CD14-positive monocyte (primary cell): ENCODE results near the gene NOTCH2NLA. TPM values are rescaled to one million over a fixed set of nuclear protein-coding genes. Genes with fewer than 3 reads are reported as not detected.
"Not testable (repeated sequence)": the region's sequence is repeated elsewhere in the genome, so short reads cannot be mapped to it uniquely, and the experiment has no call there.

ENCODE experiments used
- DNase-seq, 3 donors: peaks; one replicate each; pipeline ENCODE4 v3.0.0-alpha.2; 2011 to 2022
- H2AFZ ChIP-seq: 2 replicates; pipeline ENCODE4 v1.6.0; 2012; ENCODE audit warnings: mild to moderate bottlenecking, low read depth, low read length, inconsistent platforms; ENCODE audit not compliant: insufficient read depth, poor library complexity, severe bottlenecking
- H3K27ac ChIP-seq, 2 donors: 1 replicate in 1 of 2; 2 replicates in 1 of 2; pipeline ENCODE4 v1.5.1; 2012 to 2013; ENCODE audit warnings: low read length in 2 of 2, control low read depth in 1 of 2, inconsistent platforms in 1 of 2, low read depth in 1 of 2, mild to moderate bottlenecking in 1 of 2
- H3K27me3 ChIP-seq, 2 donors: one replicate each; pipeline versions ENCODE4 v1.6.0 to v1.6.1; 2011 to 2013; ENCODE audit warnings: low read length in 2 of 2; ENCODE audit not compliant: control insufficient read depth in 2 of 2, insufficient read depth in 2 of 2
- H3K36me3 ChIP-seq, 2 donors: replicated peaks in 1 of 2; 1 replicate in 1 of 2; 2 replicates in 1 of 2; pipeline versions ENCODE4 v1.5.1 to v1.6.1; 2012 to 2013; ENCODE audit warnings: low read length in 2 of 2, control low read depth in 1 of 2, inconsistent platforms in 1 of 2, mild to moderate bottlenecking in 1 of 2; ENCODE audit not compliant: insufficient read depth in 2 of 2, control insufficient read depth in 1 of 2
- H3K4me1 ChIP-seq, 2 donors: 1 replicate in 1 of 2; 2 replicates in 1 of 2; pipeline versions ENCODE4 v1.5.1 to v1.6.1; 2012 to 2013; ENCODE audit warnings: low read length in 2 of 2, control low read depth in 1 of 2, inconsistent platforms in 1 of 2, mild to moderate bottlenecking in 1 of 2, moderate library complexity in 1 of 2; ENCODE audit not compliant: insufficient read depth in 2 of 2, control insufficient read depth in 1 of 2
- H3K4me2 ChIP-seq: replicated peaks from 2 replicates; pipeline ENCODE3; 2012; ENCODE audit warnings: low read length, moderate library complexity, mild to moderate bottlenecking; ENCODE audit not compliant: poor library complexity, severe bottlenecking; ENCODE audit errors: extremely low read depth
- H3K4me3 ChIP-seq, 3 experiments: fragments of 200-600 bp in 1 of 3; sonication (generic) in 1 of 3; replicated peaks in 1 of 3; 1 replicate in 2 of 3; 2 replicates in 1 of 3; pipeline ENCODE4 v1.5.1; 2011 to 2013; ENCODE audit warnings: low read length in 3 of 3, mild to moderate bottlenecking in 3 of 3, control low read depth in 2 of 3, low read depth in 2 of 3, inconsistent platforms in 1 of 3, moderate library complexity in 1 of 3
- H3K79me2 ChIP-seq: 2 replicates; pipeline ENCODE4 v1.6.0; 2012; ENCODE audit warnings: mild to moderate bottlenecking, control low read depth, inconsistent platforms, low read length, moderate library complexity; ENCODE audit not compliant: insufficient read depth
- H3K9ac ChIP-seq: 2 replicates; pipeline ENCODE4 v1.6.0; 2017; ENCODE audit warnings: low read length, mild to moderate bottlenecking; ENCODE audit not compliant: insufficient read depth, poor library complexity, severe bottlenecking
- H3K9me3 ChIP-seq, 2 donors: replicated peaks in 1 of 2; 1 replicate in 1 of 2; 2 replicates in 1 of 2; pipeline versions ENCODE4 v1.5.1 to v1.6.1; 2012 to 2013; ENCODE audit warnings: low read length in 2 of 2, control low read depth in 1 of 2; ENCODE audit not compliant: control insufficient read depth in 1 of 2, insufficient read depth in 1 of 2
- H4K20me1 ChIP-seq: 2 replicates; pipeline ENCODE4 v1.6.0; 2012; ENCODE audit warnings: mild to moderate bottlenecking, low read length, control low read depth, moderate library complexity; ENCODE audit not compliant: insufficient read depth
- H3K27ac Mint-ChIP-seq, 7 donors: one replicate each; pipeline ENCODE4 v1.8.0; 2020; ENCODE audit warnings: mild to moderate bottlenecking in 7 of 7, mixed read lengths in 7 of 7, moderate library complexity in 6 of 7, inconsistent platforms in 2 of 7
- H3K27me3 Mint-ChIP-seq, 3 donors: one replicate each; pipeline ENCODE4 v1.8.0; 2021 to 2022; ENCODE audit warnings: low read depth in 3 of 3, mild to moderate bottlenecking in 3 of 3, mixed read lengths in 3 of 3, moderate library complexity in 3 of 3, inconsistent platforms in 1 of 3
- H3K36me3 Mint-ChIP-seq, 2 donors: one replicate each; pipeline ENCODE4 v1.8.0; 2020; ENCODE audit warnings: mixed read lengths in 2 of 2, inconsistent platforms in 1 of 2, mild to moderate bottlenecking in 1 of 2
- H3K4me1 Mint-ChIP-seq: one replicate; pipeline ENCODE4 v1.8.0; 2020; ENCODE audit warnings: mild to moderate bottlenecking, mixed read lengths
- H3K4me3 Mint-ChIP-seq, 2 donors: one replicate each; pipeline ENCODE4 v1.8.0; 2020; ENCODE audit warnings: mild to moderate bottlenecking in 2 of 2, mixed read lengths in 2 of 2, moderate library complexity in 1 of 2
- H3K9me3 Mint-ChIP-seq, 7 donors: one replicate each; pipeline ENCODE4 v1.8.0; 2020 to 2022; ENCODE audit warnings: mixed read lengths in 7 of 7, mild to moderate bottlenecking in 6 of 7, moderate library complexity in 6 of 7, inconsistent platforms in 2 of 7
- WGBS: methylation state at CpG from one replicate; pipeline ENCODE4 v1.1.5; 2013; ENCODE audit warnings: missing lambda C conversion rate; ENCODE audit not compliant: insufficient coverage; 5-methylcytosine and 5-hydroxymethylcytosine counted together
- intact Hi-C, 2 donors: fragments of 100-400 bp; cut with micrococcal nuclease; formaldehyde crosslinking; loops; one replicate each; pipeline versions ENCODE4 v1.15.0 to v1.15.1; 2023
- polyA plus RNA-seq, 3 donors: library from polyadenylated mRNA; depleted of rRNA in 1 of 3; unstranded in 2 of 3; stranded (reverse) in 1 of 3; fragments of 300-500 nt in 2 of 3; fragments of >200 nt in 1 of 3; fragmentation: Illumina TruSeq in 2 of 3; gene quantifications; 1 replicate in 2 of 3; 2 replicates in 1 of 3; pipeline ENCODE4 v1.2.3, GENCODE V29; 2012 to 2021

NOTCH2NLA gene
- polyA plus RNA-seq, 3 donors, result 40.4 to 58.0 (median 57.6) TPM

DNA sequence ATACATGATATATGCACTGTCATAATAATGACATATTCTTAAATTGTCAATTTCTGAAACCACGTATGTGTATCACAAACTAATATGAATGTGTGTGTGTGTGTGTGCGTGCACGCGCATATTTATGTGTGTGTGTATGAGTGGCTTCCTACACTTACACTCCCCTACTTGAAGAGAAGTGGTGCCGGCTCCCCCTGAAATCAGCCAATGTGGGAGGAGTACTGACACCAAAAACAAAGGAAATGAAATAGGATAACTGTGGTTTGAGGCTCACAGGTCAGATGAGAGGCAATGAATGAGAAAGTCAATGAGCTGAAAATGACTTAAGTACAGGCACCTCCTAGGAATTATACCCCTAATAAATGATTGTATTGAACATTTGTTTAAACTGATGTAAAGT, 44.4 kb upstream of the NOTCH2NLA start:
- H3K4me1 ChIP-seq, H3K4me1 Mint-ChIP-seq, DNase-seq, H3K9me3 ChIP-seq, H3K9ac ChIP-seq, H3K4me3 Mint-ChIP-seq, H3K4me3 ChIP-seq, H3K9me3 Mint-ChIP-seq, H3K27ac Mint-ChIP-seq, H3K79me2 ChIP-seq, H3K27me3 Mint-ChIP-seq, H3K4me2 ChIP-seq, H3K27ac ChIP-seq, H3K36me3 ChIP-seq, H3K36me3 Mint-ChIP-seq, H4K20me1 ChIP-seq, H2AFZ ChIP-seq, H3K27me3 ChIP-seq, intact Hi-C loops: not testable (repeated sequence)
- WGBS, result no CpG with 5 or more reads among the region's 5 CpGs

DNA sequence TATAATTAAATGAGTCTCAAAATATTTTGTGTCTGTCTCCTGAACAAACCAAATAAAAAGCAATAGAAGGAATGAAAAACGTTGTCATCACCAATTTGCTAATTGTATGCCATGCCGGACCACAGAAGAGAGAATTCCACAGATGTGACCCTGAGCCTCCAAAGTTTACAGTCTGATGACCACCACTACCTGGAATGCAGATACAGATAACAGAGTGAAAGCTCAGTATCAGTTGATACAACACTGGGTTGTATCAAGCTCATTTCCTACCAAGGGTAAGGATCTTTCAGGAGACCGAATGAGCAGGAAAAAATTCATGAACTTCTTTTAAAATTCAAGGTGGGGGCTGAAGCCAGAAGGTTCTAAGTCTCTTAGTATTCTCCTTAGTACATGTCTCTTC, 43.9 kb upstream of the NOTCH2NLA start:
- intact Hi-C loops, result not testable (repeated sequence)

DNA sequence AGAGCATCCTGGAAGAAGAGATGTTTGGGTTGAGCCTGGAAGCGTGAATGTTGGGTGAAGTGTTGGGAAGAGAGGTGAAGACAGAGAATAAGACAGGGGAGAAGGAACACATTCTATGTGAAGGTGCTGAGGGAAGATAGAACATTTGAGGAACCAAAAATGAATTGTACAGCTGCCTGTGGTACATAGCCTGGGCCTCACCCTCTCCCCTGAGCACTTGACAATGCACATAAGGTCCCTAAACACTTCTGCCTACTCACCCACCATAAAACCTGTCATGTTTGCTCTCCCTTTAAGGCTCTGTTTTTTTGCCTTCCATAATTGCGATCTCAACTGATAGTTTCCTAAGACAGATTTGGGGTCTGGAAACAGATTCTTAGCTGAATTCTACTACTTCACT, 43.2 kb upstream of the NOTCH2NLA start:
- H3K27ac ChIP-seq, H4K20me1 ChIP-seq, H3K36me3 Mint-ChIP-seq, H3K27ac Mint-ChIP-seq, H3K4me1 ChIP-seq, H3K27me3 ChIP-seq, H3K9ac ChIP-seq, H3K9me3 Mint-ChIP-seq, H3K4me2 ChIP-seq, H3K79me2 ChIP-seq, DNase-seq, H3K4me3 Mint-ChIP-seq, H3K36me3 ChIP-seq, H3K4me3 ChIP-seq, H2AFZ ChIP-seq, H3K27me3 Mint-ChIP-seq, intact Hi-C loops, H3K4me1 Mint-ChIP-seq, H3K9me3 ChIP-seq: not testable (repeated sequence)
- WGBS, result no CpG with 5 or more reads among the region's 2 CpGs

More for the DNA sequence above, 43.9 kb upstream of the NOTCH2NLA start:
- H3K27ac ChIP-seq, H3K79me2 ChIP-seq, H3K4me1 Mint-ChIP-seq, H3K9me3 Mint-ChIP-seq, H3K36me3 Mint-ChIP-seq, H3K4me2 ChIP-seq, DNase-seq, H3K9me3 ChIP-seq, H3K36me3 ChIP-seq, H3K4me3 ChIP-seq, H3K27me3 Mint-ChIP-seq, H2AFZ ChIP-seq, H3K4me3 Mint-ChIP-seq, H3K4me1 ChIP-seq, H3K9ac ChIP-seq, H3K27me3 ChIP-seq, H3K27ac Mint-ChIP-seq, H4K20me1 ChIP-seq: not testable (repeated sequence)
- no CpG with 5 or more reads among the region's 3 CpGs for WGBS

DNA sequence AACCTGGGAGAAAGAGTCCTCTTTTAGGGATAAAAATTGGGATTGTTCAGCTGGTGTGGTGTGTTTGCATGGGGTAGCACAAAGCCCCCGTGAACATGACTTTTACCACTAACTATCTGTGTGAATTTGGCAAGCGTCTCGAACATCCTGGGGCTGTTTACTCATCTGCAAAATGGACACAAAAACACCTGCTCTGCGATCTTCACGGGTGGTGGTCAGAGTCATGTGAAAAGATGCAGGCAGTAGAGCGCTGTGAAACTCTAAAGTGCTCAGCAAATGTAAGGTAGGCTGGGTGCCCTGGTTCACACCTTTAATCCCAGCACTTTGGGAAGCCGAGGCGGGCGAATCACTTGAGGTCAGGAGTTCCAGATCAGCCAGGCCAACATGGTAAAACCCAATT, 41.3 kb upstream of the NOTCH2NLA start:
- H3K36me3 ChIP-seq, result not testable (repeated sequence)

More for the DNA sequence above, 41.3 kb upstream of the NOTCH2NLA start:
- DNase-seq, H3K27ac ChIP-seq, intact Hi-C loops, H3K9me3 Mint-ChIP-seq, H3K9ac ChIP-seq, H3K4me1 ChIP-seq, H3K4me3 ChIP-seq, H3K4me2 ChIP-seq, H2AFZ ChIP-seq, H3K4me3 Mint-ChIP-seq, H3K4me1 Mint-ChIP-seq, H3K36me3 Mint-ChIP-seq, H3K27ac Mint-ChIP-seq, H4K20me1 ChIP-seq, H3K9me3 ChIP-seq, H3K27me3 ChIP-seq, H3K27me3 Mint-ChIP-seq, H3K79me2 ChIP-seq: not testable (repeated sequence)
- WGBS, result no CpG with 5 or more reads among the region's 9 CpGs
